GM18951 (cell line): Measurements from ENCODE around the gene PARP15.

Experiments used
- POLR2A ChIP-seq: IDR thresholded peaks from 4 replicates; pipeline ENCODE4 v1.6.1; 2011; ENCODE audit warnings: mild to moderate bottlenecking; ENCODE audit not compliant: insufficient read length, insufficient read depth; ENCODE audit errors: extremely low read depth
- in situ Hi-C: fragments of 300-500 bp; cut with MboI; formaldehyde crosslinking; loops from one replicate; pipeline ENCODE4 v1.12.0; 2022; ENCODE audit warnings: low sequenced_read_pairs, mixed read lengths, inconsistent platforms; ENCODE audit not compliant: unreplicated experiment

Gene PARP15

DNA sequence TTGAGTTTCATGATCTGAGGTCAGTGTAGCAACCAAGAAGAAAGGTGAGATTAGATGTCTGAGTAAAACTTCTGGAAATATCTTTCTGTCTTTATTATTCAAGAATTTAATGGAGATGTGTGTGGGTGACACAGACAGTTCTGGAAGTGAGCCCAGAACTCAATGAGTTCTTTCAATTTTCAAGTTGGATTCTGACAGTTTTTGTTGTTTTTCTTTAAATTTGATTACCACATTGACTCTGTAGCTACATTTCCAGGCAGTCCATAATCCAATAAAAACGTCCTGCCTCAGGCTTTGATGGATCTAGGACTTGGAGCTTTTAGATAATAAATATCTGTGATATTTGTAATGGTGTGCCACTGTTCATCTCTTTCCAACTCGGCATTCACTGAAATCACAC, 99.3 kb downstream of the PARP15 start:
- in situ Hi-C loops = loop anchor here (5.0 to 25.0 kb wide), 2 partner anchors 124 to 239 kb away; no protein-coding TSS in a partner anchor
- TF ChIP-seq POLR2A = no peak

DNA sequence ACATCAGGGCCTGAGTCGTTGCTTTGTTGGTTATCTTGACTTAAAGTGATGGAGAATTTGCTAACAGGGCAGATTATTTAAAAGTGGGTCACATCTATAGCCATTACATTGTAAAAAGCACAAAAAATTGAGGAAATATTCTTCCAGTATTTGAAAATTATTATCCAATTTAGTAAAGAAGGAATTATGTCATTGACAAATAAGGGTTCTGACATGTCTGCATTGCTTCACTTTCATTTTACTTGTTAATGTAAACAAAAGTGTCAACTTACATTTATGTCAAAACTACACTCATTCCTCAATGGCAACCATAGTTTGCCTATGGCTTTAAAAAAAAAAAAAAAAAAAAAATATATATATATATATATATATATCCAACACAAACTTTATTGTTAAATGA, 99.8 kb downstream of the PARP15 start:
- TF ChIP-seq POLR2A = no peak
- in situ Hi-C loops = loop anchor here (5.0 to 25.0 kb wide), 2 partner anchors 125 to 240 kb away; no protein-coding TSS in a partner anchor

DNA sequence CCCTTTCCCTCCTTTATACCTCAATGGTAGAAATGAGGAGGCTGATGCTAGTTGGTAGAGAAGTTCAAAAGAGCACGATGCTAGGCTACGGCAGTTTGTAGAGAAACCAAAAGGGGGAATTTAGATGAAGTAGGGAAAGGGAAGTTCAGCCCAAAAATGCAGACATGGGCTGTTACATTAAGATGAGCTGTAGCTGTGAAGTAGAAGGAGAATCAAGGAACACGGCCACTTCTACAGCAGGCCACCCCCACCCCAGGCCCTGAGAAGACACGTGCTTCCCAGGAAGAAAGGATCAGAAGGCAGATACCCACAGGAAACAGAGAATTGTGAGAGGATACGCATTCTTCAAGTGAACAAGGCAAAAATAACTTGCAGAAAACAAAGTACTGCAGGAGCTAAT, 101.1 kb downstream of the PARP15 start:
- TF ChIP-seq POLR2A = no peak
- in situ Hi-C loops = loop anchor here (5.0 to 25.0 kb wide), 2 partner anchors 126 to 241 kb away; no protein-coding TSS in a partner anchor

DNA sequence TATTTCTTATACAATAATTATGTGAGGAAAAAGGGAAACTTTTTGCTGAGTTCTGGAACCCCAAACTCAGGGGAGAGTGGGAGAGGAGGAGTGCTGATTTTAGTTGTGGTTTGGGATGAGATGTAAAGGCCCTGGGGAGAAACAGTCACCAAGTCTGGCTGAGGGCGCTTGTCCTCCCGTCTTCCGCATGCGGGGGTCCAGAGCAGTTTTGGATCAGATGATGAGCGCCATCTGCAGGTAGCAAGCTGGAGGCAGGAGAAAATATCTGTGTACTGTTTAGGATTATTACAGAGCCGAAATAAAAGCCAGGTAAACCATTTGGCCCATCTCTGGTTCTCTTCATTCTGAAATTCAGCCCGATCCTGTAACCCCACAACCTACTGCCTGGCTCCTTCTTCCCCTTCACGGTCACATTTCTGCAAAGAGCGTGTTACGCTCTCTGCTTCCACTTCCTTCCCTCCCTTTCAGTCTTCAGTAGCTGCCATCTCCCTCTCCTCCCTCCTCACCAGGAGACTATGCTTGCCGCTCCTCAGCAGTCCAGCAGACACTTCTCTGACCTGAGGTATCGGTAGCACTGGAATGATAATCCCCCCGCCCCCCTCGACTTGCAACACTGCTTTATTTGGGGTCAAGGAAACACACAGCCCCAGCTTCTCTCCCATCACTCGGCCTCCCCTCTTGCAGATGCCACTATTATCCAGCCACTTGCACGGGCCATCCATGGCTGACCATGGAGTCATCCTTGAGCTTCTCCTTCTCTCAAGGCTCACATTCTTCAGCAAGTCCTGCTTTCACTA, 101.8 kb downstream of the PARP15 start:
- peak; percentile 44 for TF ChIP-seq POLR2A
- in situ Hi-C loops = loop anchor here (5.0 to 25.0 kb wide), 2 partner anchors 127 to 242 kb away; no protein-coding TSS in a partner anchor

DNA sequence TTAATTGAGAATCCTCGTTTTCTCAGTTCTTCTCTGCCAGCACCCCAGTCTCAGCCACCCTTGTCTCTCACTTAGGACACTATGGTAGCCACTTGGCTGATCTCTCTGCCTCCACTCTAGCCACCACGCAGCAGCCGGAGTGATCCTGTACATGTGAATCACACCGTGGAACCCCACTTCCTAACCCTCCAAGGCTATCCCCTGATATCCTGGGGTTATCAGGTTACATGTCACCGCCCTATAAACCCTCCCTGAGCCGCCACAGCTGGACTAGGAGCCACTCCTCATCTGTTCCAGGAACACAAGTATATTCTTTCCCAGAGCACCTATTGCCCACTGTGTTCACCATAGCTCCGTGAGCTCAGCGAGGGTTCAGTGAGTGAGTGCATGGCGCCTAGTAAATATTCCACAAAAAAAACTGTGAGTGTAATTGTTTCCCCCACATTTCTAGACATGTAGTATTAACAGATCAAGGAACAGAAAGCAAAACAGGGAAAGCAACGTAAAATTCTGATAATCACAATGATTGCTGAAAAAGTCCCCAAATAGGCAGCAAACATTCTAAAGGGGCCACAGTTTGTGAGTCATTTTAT, 102.5 kb downstream of the PARP15 start:
- in situ Hi-C loops = loop anchor here (5.0 to 25.0 kb wide), 2 partner anchors 128 to 243 kb away; no protein-coding TSS in a partner anchor
- no peak for TF ChIP-seq POLR2A

DNA sequence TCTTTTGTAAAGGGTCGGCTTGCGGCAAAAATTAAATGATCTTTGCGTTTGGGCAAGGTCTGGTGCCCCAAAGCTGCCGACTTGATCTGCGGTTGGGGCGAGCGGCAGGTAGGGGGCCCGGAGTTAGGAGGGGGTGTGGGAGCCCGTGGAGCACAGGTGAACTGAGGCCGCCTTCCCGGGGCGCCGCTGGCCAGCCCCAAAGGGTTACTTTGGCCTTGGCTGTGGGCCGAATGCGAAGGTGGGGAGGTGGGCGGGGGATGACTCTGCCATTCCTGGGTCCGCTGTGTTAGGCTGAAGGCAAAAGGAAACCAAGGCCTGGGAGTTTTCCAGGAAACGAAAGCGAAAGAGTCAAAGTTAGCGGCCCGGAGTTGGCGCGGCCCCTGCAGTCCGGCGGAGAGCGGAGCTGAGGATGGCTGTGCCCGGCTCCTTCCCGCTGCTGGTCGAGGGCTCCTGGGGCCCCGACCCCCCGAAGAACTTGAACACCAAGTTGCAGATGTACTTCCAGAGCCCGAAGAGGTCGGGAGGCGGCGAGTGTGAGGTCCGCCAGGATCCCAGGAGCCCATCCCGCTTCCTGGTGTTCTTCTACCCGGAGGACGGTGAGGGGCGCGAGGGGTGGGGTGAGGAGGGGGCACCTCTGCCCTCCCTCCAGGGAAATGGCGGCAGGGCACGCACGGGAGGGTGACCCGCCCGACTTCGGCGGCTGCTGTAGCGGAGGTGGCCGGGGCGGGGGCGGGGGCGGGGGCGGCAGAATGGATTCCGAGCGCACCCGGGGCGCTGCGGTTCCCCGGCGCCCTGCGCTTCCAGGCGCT, 103.2 kb downstream of the PARP15 start, which contains the start of gene PARP14:
TSS of gene PARP14 (plus strand) at position 365 of the 809 bp plus-strand sequence. CDS start at position 410, 45 bp downstream.
- in situ Hi-C loops = loop anchor here (25.0 kb wide), 1 partner anchor 243 kb away; no protein-coding TSS in a partner anchor
- peak; percentile 86 for TF ChIP-seq POLR2A

DNA sequence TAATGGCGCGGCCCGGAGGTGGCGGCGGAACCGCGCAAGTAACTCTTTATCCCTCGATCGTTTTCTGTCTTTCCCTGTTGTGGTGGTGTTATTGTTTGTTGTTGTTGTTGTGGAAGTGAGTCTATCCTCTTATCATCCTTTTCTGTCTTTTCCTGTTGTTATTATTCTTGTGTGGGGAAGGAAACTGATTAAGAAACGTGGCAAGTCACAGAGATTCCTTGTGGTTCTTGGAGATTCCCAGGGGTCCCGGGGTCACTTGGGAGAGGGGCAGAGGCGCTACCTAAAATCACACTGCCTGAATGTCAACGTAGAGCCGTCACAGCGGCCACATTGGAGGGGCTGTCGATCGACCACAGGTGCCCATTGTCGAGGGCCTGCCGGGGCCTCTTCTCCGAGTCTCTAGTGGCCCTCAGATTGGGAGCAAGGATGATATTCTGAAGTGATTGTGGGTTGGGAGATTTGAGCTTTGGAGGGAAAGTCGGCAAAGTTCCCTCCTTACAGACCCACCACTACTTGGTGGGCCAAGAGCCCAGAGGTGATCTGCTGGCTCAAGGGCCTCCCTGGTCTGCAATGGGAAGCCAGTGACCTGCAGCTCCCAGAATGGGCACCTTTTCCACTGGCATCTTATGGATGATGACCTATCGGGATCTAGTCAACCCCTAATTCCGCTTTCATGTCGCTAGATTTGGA, 104.0 kb downstream of the PARP15 start:
- in situ Hi-C loops = loop anchor here (25.0 kb wide), 1 partner anchor 244 kb away; no protein-coding TSS in a partner anchor
- no peak for TF ChIP-seq POLR2A

DNA sequence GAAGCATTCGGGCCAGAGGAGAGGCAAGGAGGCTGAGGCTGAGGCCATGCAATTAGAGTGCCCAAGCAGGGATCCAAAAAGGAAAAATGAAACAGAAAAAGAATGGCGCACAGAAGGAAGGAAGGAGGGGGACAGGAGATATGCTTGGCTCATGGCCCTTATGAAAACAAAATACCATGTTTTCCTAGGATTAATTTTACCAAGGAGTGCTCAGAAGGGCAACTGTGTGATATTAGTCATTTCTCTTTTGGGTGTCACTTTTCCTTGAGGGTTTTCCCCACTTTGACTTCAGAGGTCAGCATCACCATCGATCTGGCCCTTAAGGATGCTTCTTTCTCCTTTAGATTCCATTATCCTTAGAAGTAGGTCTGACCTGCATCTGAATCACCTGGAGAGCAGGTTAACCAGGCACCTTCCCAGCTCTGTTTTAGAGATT, 104.5 kb downstream of the PARP15 start:
- TF ChIP-seq POLR2A = no peak
- in situ Hi-C loops = loop anchor here (25.0 kb wide), 1 partner anchor 245 kb away; no protein-coding TSS in a partner anchor

DNA sequence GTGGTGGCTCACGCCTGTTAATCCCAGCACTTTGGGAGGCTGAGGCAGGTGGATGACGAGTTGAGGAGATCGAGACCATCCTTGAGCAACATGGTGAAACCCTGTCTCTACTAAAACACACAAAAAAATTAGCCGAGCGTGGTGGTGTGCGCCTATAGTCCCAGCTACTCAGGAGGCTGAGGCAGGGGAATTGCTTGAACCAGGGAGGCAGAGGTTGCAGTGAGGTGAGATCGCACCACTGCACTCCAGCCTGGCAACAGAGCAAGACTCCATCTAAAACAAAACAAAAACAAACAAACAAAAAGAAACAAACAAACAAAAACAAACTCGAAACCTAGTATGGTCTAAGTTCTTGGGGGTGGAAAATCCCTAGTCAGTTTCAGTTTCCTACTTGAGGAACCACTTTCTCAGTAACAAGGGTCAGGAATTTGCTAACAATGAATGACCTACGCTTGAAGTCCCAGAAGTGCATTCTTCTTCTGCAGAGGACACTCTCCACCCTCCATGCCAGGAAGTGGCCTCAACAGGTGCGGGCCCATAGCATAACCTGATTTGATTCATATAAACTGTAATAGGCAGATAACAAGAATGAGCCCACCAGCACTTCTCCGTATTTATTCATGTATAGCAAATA, 105.4 kb downstream of the PARP15 start:
- in situ Hi-C loops = loop anchor here (25.0 kb wide), 1 partner anchor 246 kb away; no protein-coding TSS in a partner anchor

DNA sequence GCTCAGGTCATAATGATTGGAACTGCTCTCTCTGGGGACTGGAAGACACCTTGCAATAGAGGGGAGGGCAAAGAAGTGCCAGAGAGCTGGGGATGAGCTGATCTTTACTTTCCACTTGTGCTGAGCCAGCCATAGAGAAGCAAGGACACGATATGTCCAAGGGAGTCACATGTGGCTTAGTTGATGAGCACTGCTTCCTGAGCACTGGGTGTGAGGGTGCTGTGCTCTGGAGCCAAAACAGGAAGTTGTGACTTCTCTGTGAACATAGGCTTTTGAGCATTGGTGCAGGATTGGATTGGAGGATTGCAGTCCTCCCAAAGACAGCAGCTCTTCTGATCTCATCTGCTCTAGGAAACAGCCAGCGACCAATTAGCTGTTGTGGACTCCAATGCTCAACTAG, 109.8 kb downstream of the PARP15 start:
- in situ Hi-C loops = loop anchor here (25.0 kb wide), 1 partner anchor 250 kb away; no protein-coding TSS in a partner anchor
- no peak for TF ChIP-seq POLR2A
